HG02973 (cell line): ENCODE data around the gene KDM2A.

Experiments used
- ATAC-seq: cut with Tn5 transposase; IDR thresholded peaks from one replicate; pipeline ENCODE4 v1.9.1; 2021; ENCODE audit warnings: moderate library complexity; ENCODE audit not compliant: unreplicated experiment

Gene KDM2A

GRCh38 chr11:67271205-67271540 is 152.1 kb downstream of the KDM2A start:
- no peak for ATAC-seq

GRCh38 chr11:67271541-67272284 is 152.7 kb downstream of the KDM2A start:
- ATAC-seq, result no peak

- no peak for ATAC-seq
Measured at GRCh38 chr11:67272327-67273259, 153.5 kb downstream of the KDM2A start.

DNA sequence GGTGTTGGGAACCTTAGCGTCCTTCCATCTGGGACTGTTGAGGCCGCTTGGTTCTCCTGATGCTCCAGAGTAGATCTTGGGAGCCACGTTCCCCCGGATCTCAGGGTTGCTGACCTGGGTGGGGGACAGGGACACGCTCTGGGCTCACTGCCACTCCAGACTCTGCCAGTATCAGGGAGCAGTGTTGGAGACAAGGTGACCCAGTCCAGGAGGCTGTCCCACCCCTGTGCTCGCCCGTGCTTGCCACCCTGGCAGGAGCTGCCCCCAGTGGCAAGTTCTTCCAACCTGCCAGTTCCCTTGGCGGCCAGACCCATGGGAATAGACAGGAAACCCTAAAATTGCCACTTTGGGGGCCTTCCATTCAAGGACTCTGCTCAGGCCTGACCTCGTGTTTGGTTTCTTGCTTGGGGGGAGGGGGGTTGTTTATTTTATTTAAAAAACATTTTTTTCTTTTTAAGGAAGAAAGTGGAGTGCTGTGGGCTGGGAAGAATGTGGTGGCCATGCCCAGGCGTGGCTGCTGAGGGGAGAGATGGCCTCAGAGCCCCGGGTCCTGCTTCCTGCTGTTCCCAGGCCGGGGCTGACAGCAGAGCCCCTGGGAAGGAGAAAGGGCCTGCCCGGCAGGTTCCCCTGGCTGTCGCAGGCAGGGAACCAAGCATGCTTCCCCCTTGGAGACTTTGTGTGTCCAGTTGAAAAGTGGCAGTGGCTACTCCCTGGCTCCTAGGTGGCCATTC is 154.4 kb downstream of the KDM2A start:
- ATAC-seq, result no peak

- ATAC-seq, result no peak
Measured at GRCh38 chr11:67274768-67275605, 155.9 kb downstream of the KDM2A start.

DNA sequence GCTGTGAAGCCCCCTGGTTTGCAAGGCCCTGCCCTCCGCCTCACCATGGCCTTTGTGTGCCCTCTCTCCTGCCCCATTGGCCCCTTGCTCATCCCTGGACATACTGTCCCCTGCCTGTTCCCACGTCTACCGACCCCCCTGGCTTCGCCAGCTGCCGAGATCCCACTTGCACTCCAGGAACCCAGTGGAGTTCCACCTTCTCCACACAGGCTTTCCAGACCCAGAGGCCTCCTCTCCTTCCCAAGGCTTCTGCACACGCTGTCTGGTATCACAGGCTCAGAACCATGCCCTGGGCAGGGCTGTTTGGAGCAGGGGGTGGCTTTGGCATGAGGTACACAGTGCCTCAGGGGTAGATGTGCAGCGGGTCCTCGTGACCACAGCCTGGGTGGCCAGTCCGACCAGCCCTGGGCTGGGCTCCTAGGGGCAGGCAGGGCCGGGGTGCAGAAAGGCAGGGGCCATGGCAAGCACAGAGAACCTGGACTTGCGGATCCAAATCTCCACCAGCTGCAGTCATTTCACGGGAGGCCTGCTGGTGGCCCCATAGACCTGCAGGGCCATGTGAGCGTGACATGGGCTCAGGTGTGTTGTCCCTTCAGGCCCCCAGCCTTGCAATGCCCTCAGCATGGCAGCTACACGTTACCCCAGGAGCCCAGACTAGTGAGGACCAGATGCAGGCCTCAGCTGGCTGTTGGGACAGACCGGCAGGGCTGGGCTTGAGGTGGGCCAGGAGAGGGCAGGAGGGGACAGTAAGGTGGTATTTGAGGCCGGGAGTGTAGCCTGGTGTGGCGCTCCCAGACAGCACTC is 156.7 kb downstream of the KDM2A start:
- no peak for ATAC-seq

GRCh38 chr11:67276781-67277230 is 157.7 kb downstream of the KDM2A start:
- no peak for ATAC-seq

GRCh38 chr11:67277231-67277961 is 158.3 kb downstream of the KDM2A start:
- peak; percentile 56 for ATAC-seq

GRCh38 chr11:67278135-67278938 is 159.3 kb downstream of the KDM2A start:
- no peak for ATAC-seq

- no peak for ATAC-seq
Measured at GRCh38 chr11:67278939-67279588, 160.0 kb downstream of the KDM2A start.

GRCh38 chr11:67279589-67280340 is 160.7 kb downstream of the KDM2A start:
- ATAC-seq, result no peak

DNA sequence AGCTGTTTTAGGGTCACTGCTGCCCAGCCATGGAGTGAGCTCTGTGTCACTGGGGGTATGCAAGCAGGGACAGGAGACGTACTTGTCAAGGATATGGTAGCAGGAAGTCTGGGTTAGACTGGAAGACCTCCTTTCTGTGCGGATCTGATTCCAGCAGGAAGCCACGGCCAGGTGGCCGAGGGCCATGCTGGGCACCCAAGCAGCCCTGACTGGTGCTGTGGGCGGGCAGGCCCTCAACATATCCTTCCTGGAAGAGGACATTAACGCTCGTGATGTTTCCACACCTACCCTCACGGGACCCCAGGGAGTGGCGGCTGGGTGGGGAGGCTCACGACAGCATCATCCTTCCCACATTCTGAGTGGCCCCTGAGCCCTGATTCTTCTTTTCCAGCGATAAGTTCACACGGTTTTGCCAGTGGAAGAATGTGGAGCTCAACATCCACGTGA is 161.3 kb downstream of the KDM2A start:
- no peak for ATAC-seq

GRCh38 chr11:67280788-67281551 is 161.9 kb downstream of the KDM2A start:
- no peak for ATAC-seq

DNA sequence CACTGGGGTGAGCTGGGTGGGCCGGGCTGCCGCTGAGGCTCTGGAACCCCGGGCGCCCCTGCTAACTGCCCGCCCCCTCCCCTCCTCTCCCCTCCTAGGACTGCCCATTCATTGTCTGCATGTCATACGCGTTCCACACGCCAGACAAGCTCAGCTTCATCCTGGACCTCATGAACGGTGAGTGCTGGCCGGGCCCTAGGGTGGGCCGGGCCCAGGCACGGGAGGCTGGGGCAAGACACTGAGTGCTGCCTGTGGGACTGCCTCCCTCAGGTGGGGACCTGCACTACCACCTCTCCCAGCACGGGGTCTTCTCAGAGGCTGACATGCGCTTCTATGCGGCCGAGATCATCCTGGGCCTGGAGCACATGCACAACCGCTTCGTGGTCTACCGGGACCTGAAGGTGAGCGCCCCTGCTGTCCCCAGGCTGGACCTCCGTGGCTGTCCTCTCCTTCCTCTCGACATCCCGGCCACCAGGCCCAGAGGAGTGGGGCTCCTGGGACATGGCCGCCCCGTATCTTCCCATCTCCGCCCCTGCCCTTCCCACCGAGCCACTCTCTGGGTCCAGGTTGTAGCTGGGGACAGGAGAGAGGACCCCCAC is 162.6 kb downstream of the KDM2A start:
- ATAC-seq, result no peak

DNA sequence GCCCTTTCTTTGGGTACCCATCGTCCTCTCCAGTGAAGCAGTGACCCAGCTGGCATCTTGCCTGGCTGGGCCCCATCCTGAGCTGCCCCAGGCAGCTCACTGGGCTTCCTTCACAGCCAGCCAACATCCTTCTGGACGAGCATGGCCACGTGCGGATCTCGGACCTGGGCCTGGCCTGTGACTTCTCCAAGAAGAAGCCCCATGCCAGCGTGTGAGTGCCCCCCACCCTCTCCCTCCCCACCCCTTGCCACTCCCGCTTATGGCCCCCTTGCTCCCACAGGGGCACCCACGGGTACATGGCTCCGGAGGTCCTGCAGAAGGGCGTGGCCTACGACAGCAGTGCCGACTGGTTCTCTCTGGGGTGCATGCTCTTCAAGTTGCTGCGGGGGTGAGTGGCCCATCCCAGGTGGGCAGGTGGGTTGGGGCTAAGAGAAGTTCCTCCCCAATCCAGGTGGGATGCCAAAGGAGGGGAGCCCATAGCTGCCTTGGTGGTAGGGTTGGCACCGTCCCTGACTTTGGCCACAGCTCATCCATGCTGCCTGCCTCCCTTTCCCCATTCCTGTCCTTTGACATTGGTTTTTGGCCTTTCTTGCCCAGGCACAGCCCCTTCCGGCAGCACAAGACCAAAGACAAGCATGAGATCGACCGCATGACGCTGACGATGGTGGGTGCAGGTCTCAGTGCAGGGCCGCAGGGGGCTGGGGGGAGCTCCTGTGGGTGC is 163.3 kb downstream of the KDM2A start:
- ATAC-seq, result no peak
